Measurements from ENCODE around the gene UBA7.
A peak's percentile ranks its signal among the peaks of the same experiment; 100 is the strongest.
"Not testable (repeated sequence)": the region's sequence is repeated elsewhere in the genome, so short reads cannot be mapped to it uniquely, and the experiment has no call there.

The UBA7 gene

GRCh38 chr3:49813497-49814174 is at the start of gene UBA7:
UBA7 (minus strand) TSS chr3:49813953; CDS start chr3:49813787, 166 bp downstream.
- DNase-seq (ENCODE audit: low read depth in 1 of 2, low spot score in 1 of 2) = no peak

DNA sequence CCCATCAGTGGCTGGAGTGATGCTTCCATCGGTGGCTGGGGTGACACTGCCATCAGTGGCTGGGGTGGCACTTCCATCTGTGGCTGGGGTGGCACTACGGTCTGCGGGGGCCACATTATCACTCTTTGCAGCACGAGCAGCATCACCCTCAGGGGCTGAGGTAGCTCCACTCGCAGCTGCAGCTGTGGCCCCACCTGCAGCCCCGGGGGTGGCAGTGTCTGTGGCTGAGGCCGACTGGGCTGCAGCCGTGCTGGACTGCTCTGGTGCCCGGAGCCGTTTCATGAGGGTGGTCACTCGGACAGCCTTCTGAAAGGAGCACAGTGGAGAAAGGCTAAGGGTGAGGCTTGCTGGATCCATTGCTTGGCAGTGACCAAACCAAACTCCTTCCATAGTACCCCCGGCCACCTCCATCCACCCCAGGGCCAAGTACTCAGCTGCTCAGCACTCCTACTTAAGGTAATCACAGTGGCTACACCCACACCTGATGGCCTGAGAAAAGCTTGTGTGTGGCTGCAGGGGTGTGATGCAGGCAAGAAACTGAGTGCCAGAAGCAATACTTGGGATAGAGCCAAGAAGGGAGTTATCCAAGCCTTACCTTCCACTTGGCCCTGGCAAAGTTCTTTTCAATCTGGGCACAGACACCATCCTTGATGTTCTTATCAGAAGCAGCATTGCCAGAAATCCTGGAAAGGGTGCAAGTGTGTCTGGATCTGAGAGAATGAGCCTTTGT is 46.0 kb upstream of the UBA7 start:
- DNase-seq (ENCODE audit: low read depth in 1 of 2, low spot score in 1 of 2) = no peak

DNA sequence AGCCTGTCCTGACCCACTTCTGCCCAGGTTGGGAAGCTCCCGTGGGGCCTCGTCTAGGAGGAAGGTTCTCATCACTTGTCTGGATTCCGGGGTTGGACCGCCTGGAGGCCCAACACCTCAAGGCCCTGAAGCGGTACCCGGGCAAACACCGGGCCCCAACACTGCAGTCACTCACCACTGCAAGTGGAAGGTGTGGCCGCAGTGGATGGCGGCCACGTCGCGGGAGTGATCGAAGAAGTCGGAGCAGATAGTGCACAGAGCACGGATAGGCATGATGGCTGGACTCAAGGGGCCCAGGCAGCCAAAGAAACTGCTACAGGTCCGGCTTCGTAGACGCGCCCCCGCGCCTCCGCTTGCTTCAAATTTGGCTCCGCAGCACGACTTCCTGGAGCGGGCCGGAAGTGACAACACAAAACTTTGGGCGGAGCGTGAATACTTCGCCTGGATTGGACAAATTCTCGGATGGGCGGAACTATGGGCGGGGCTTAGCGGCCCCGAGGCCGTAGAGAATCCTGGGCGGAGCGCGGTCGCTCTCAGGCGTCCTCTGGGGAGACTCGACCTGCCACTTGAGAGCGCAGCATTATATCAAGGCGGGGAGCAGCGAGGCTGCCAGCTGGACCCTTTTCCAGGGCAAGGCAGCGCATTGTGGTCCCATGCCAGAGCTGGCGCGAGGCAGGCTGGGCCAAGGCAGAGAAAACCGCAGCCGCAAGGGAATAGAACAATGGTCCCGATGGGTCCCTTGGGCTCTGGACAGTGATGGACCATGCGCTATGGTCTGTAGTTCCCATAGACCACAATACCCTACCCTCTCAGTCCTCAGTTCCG is 42.6 kb upstream of the UBA7 start, which contains the start of gene TRAIP:
TSS of gene TRAIP (minus strand) at position 384 of the 825 bp plus-strand sequence. CDS start at position 273, 111 bp downstream.
- peak; percentile 86 to 88 for DNase-seq (ENCODE audit: low read depth in 1 of 2, low spot score in 1 of 2)

DNA sequence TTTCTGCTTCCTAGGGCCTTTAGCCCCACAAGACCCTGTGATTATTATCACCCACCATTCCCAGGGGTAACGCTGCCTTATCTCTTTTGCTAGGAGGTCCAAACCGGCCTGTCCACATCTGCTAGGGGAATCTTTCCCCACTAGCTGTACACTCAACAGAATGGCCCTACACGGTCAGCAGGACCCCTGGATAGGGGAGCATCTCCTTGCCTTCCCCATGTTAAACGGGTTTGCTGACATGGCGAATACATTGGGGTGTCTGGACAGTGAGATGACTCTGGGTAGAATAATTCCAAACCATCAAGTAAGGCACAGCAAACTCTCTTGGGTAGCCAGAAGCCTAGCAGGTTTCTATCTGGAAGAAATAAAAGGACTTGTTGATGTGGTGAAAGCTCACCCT is 41.9 kb upstream of the UBA7 start:
- DNase-seq (ENCODE audit: low read depth in 1 of 2, low spot score in 1 of 2) = no peak

GRCh38 chr3:49845694-49846093 is 31.9 kb upstream of the UBA7 start:
- DNase-seq (ENCODE audit: low read depth in 1 of 2, low spot score in 1 of 2) = no peak

DNA sequence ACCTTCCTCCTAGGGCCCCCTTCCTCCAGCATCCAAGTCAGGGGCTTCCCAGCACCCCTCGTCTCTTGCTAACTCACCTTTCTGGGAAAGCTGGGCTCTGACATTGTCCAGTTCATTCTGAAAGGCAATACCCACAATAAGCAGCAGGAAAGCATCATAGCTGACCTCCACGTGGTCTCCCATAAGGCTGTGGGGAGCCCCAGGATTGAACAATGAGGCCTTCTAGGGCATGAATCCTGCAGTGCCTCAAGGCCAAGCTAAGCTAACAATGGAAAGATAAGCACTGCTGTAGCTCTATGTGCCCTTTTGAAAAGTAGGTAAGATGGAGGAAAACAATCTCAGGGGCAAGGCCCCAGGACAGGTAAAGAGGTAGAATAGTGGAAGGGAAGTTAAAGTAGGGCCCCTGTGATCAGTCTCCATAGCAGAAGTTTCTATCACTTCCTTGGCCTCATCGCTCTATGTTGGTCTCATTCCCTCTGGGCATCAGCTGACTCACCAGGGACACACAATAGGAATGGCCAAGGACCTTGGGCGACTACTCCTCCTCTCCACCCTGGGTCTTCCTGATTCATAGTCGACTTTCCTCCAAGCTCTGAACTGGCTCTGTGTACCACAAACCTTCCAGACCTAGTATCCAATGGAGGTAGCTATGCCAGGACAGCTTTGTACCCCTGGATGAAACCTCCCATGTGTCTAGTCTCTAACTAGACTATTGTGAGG is 30.9 kb upstream of the UBA7 start:
- DNase-seq (ENCODE audit: low read depth in 1 of 2, low spot score in 1 of 2) = no peak

- no peak for DNase-seq (ENCODE audit: low read depth in 1 of 2, low spot score in 1 of 2)
Observed at GRCh38 chr3:49842843-49843517, 29.2 kb upstream of the UBA7 start.

GRCh38 chr3:49841806-49842205 is 28.1 kb upstream of the UBA7 start:
- no peak for DNase-seq (ENCODE audit: low read depth in 1 of 2, low spot score in 1 of 2)

GRCh38 chr3:49841126-49841696 is 27.5 kb upstream of the UBA7 start:
- no peak for DNase-seq (ENCODE audit: low read depth in 1 of 2, low spot score in 1 of 2)

DNA sequence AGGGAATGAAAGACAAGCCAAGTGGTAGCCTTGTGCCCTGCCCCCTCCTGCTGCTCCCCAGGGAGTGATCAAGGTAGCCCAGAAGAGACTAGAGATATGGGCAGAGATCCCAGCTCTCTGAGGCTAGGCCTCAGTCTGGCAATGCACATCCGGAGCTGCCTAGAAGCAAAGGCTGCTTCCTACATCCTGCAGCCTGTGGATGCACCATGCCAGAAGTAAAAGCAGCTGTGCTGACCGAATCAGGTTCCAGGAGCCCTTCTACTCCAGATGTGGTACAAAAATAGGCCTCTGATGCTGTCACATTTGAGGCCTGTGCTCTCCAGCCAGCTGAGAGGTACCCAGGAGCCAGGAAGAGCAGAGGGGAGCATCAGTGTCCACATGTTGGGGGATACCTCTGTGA is 26.6 kb upstream of the UBA7 start:
- no peak for DNase-seq (ENCODE audit: low read depth in 1 of 2, low spot score in 1 of 2)

GRCh38 chr3:49839193-49839809 is 25.5 kb upstream of the UBA7 start:
- DNase-seq (ENCODE audit: low read depth in 1 of 2, low spot score in 1 of 2) = peak; percentile 61 to 78

GRCh38 chr3:49831341-49831740 is 17.6 kb upstream of the UBA7 start:
- no peak for DNase-seq (ENCODE audit: low read depth in 1 of 2, low spot score in 1 of 2)

- DNase-seq (ENCODE audit: low read depth in 1 of 2, low spot score in 1 of 2) = no peak
Observed at GRCh38 chr3:49826016-49826415, 12.3 kb upstream of the UBA7 start.

DNA sequence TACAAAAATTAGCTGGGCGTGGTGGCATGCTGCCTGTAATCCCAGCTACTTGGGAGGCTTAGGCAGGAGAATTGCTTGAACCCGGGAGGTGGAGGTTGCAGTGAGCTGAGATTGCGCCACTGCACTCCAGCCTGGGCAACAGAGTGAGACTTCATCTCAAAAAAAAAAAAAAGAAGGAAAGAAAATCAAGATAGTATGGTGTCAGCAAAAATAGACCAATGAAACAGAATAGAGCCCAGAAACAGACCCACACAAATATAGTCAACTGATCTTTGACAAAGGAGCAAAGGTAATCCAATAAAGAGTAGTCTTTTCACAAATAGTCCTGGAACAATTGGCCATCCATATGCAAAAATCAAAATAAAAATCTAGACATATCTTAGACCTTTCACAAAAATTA is 9.4 kb upstream of the UBA7 start:
- DNase-seq (ENCODE audit: low read depth in 1 of 2, low spot score in 1 of 2) = not testable (repeated sequence)

- DNase-seq (ENCODE audit: low read depth in 1 of 2, low spot score in 1 of 2) = no peak
Observed at GRCh38 chr3:49812916-49813496, 747 bp downstream of the UBA7 start.

GRCh38 chr3:49807431-49808114 is 6.2 kb downstream of the UBA7 start:
- DNase-seq (ENCODE audit: low read depth in 1 of 2, low spot score in 1 of 2) = no peak

GRCh38 chr3:49806850-49807249 is 6.9 kb downstream of the UBA7 start:
- no peak for DNase-seq (ENCODE audit: low read depth in 1 of 2, low spot score in 1 of 2)

DNA sequence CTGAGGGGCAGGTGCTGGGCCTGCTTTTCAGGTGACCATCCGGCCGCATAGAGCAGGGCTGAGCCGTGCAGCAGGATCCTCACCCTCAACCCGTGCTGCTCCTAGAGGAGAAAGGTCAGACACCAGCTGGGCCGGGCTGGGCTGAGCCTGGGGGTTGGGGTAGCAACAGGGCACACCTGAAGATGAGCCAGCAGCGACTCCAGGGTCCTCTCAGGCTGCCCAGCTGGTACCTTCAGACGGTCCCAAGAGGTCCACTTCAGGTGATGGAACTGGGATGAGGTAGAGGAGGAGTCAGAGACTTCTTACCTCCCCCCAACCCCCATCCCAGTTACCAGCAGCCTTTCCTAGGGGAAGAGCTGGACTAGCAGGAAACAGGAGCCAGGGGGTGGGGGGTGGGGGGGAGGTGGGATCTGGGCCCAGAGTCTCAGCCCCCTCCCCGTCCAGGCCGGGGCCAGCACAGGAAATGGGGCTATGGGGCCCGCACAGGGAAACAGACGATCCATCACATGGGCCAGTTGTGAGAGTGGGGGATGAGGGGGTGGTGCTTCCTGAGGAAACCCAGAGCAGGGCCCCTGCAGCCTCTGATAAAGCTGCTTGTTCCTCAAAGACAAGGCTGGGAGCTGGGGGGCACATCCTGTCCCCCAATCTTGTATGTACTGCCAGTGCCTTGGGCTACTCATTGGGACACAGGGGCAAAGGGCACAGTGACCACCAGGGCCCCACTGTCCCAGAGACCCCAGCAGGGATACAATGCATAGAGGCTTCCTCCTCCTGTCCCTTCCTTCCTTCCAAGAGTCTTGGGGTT is 7.7 kb downstream of the UBA7 start:
- DNase-seq (ENCODE audit: low read depth in 1 of 2, low spot score in 1 of 2) = no peak
